ENCODE results near the gene ZFP28. TPM values are rescaled to one million over a fixed set of nuclear protein-coding genes. Genes with fewer than 3 reads are reported as not detected.

Gene ZFP28
- total RNA-seq = 4.6 and 5.1 TPM in 2 replicates

GRCh38 chr19:56538761-56539263 is at the start of gene ZFP28:
Gene ZFP28, plus strand, starts transcription at chr19:56538948. Its CDS starts 71 bp downstream, at chr19:56539019.

GRCh38 chr19:56507446-56508289 is 31.1 kb upstream of the ZFP28 start, which contains the start of gene ZNF471:
Gene ZNF471, plus strand, starts transcription at chr19:56507855. Its CDS starts 3,717 bp downstream, at chr19:56511572.

DNA sequence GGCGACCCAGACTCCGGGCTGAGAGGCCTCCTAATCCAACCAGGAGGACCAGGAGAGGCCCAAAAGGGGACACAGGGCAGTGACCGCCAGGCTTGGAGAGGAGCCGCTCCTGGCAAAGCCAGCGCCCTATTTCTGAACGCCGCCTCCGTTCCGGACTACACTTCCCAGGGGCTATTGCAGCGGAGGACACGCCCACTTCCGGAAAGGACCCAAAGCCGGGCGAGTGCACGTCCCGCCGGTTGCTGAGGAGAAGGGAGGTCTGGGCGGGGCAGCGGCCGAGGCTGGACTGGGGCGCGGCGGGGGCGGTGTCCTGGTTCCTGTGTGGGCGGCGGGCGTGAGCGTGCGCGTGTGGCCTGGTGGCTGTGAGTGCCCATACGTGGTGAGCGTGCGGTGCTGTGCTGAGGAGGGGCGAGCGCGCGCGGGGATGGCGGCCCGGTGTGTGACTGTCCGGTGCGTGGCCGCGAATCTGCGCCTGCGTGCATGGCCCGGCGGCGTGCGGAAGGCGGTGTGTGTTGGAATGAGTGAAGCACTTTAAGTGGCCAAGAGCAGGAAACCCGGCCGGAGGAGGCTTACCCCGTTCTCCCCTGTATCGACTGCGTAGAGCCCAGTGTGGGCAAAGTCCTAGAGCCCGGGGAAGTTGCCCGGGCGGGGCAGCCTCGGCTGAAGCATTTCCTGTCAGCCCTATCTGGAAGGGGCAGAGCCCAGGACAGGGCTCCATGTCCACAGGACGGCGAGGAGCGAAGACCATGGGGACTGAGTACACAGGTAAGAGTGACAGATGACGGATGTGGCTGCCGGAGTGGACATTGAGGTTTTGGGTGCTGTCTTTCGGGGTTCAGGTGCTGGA is 28.7 kb downstream of the ZFP28 start, which contains the start of gene ZNF470:
Gene ZNF470 (plus strand): TSS at position 195 of the 847 bp plus-strand sequence. CDS start 2,844 bp downstream, outside the sequence.

GRCh38 chr19:56594783-56595547 is 56.2 kb downstream of the ZFP28 start, which contains the start of gene ZNF71:
Gene ZNF71, plus strand, starts transcription at chr19:56595302. Its CDS starts 6,257 bp downstream, at chr19:56601559.

Other genes starting within 250 kb of the ZFP28 start
- 2.8 and 3.5 TPM in 2 replicates for gene ZSCAN5A, start 224.1 kb upstream of the ZFP28 start, total RNA-seq
- 3.0 and 7.1 TPM in 2 replicates for gene ZNF582, start 145.4 kb upstream of the ZFP28 start, total RNA-seq
- 4.2 and 7.7 TPM in 2 replicates for gene ZNF583, start 134.6 kb upstream of the ZFP28 start, total RNA-seq
- gene ZNF667, start 61.6 kb upstream of the ZFP28 start, total RNA-seq = 6.2 and 8.8 TPM in 2 replicates
- 6.0 and 10.0 TPM in 2 replicates for gene ZNF471, start 31.1 kb upstream of the ZFP28 start, total RNA-seq
- gene ZNF470, start 28.5 kb downstream of the ZFP28 start, total RNA-seq = 4.6 and 4.7 TPM in 2 replicates
- 4.4 and 6.1 TPM in 2 replicates for gene ZNF71, start 56.4 kb downstream of the ZFP28 start, total RNA-seq
- gene SMIM17, start 104.2 kb downstream of the ZFP28 start, total RNA-seq = 0.15 TPM in 1 of 2 replicates, not detected in the other
- 0.98 and 1.2 TPM in 2 replicates for gene ZNF835, start 132.8 kb downstream of the ZFP28 start, total RNA-seq

Data from cardiac ventricle fibroblast (primary cell).